Fibroblast of the aortic adventitia (primary cell): ENCODE measurements around the gene TSPAN18. TPM values are rescaled to one million over a fixed set of nuclear protein-coding genes. Genes with fewer than 3 reads are reported as not detected.

ENCODE experiments used
- DNase-seq: peaks from one replicate; pipeline ENCODE4 v3.0.0-alpha.2; 2010; ENCODE audit warnings: low read depth
- H3K4me3 ChIP-seq: 2 replicates; pipeline ENCODE4 v1.5.1; 2011; ENCODE audit warnings: low read depth, mild to moderate bottlenecking, control low read depth, low read length, moderate library complexity
- total RNA-seq: library from RNA; depleted of rRNA; stranded (reverse); fragments of >200 nt; gene quantifications from 2 replicates; pipeline ENCODE4 v1.2.3, GENCODE V29; 2012; ENCODE audit warnings: low replicate concordance
- TF ChIP-seq, protein P1 (sequence below): IDR thresholded peaks from 2 replicates; pipeline ENCODE4 v1.5.1; 2011; ENCODE audit warnings: mild to moderate bottlenecking, low read length, control low read depth, inconsistent platforms; ENCODE audit not compliant: insufficient read depth

TSPAN18 gene
- total RNA-seq, 1 donor, result under 0.01 TPM

DNA sequence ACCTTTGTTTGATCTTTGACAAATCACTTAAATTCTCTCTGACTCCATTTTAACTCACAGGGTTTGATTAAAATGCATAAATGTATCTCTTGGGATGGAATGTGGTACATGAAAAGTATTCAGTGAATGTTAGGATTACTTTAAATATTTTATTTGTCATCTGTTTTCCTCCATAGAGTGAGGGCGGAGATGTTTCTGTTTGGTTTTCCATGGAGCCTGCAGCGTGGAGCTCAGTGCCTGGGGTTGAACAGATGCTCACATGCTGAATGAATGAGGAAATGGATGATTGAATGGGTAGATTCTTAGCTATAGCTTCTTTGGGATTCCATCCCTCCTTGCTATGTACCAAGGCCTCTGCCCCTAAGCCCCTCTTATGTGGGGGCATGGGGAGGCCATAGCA is 10.0 kb downstream of the TSPAN18 start:
- TF ChIP-seq, protein P1, sequence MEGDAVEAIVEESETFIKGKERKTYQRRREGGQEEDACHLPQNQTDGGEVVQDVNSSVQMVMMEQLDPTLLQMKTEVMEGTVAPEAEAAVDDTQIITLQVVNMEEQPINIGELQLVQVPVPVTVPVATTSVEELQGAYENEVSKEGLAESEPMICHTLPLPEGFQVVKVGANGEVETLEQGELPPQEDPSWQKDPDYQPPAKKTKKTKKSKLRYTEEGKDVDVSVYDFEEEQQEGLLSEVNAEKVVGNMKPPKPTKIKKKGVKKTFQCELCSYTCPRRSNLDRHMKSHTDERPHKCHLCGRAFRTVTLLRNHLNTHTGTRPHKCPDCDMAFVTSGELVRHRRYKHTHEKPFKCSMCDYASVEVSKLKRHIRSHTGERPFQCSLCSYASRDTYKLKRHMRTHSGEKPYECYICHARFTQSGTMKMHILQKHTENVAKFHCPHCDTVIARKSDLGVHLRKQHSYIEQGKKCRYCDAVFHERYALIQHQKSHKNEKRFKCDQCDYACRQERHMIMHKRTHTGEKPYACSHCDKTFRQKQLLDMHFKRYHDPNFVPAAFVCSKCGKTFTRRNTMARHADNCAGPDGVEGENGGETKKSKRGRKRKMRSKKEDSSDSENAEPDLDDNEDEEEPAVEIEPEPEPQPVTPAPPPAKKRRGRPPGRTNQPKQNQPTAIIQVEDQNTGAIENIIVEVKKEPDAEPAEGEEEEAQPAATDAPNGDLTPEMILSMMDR, result no peak
- DNase-seq, result no peak
- no peak overlapping the region for H3K4me3 ChIP-seq

DNA sequence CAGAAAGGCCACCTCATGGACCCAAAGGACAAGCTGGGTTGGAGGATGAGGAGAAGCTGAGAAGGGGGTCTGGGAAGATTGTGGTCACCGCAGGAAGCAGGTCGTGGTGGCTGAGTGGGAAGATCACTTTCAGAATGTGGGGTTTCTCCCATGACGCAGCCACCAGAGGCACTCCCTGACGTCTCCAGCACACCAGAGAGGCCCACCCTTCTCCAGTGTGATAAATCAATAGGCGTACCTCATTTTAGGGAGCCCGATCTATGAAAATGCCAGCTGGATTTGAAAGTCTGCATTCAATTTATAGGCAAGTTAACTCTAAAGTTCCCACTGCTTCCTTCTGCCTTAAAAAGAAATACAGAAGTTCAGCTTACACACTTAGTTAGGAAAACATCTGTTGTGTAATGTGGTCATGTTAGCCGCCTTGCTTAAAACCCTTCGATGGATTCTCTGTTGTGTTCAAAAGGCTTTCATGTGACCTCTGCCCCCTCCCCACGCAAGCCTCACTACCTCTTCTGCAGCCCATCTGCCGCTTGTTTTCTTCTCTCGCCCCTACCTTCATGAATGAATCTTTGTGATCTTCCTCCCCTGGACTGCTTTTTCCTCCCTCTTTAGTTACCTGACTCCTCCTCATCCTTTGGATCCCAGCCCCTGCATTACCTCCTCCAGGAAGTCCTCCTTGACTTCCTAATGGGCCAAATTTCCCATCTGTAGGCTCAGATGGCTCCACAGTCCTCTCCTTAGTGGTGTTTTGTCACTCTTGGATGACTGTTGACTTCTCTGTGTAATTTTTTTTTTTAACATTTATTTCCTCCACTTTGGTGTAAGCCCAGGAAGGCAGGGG is 10.7 kb downstream of the TSPAN18 start:
- H3K4me3 ChIP-seq, result no peak overlapping the region
- DNase-seq, result no peak
- TF ChIP-seq, protein P1, result no peak

DNA sequence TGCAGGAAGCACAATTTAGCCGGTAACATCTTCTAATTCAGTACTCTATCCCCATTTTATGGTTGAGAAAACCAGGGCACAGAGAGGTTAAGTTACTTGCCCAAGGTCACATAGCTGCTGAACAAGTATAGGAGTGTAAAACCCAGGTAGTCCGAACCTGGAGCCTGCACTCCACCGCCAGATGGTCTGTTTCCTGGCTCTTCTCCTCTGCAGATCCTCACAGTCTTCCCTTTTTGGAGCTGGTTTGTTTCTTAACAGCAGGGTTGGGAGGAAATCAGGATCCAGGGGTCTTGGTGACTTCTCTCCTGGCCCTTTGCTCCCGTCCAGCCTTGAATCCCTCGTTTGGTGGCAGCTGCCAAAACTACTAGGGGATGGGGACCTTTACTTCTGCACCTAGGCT is 12.0 kb downstream of the TSPAN18 start:
- TF ChIP-seq, protein P1, result no peak
- no peak overlapping the region for H3K4me3 ChIP-seq

DNA sequence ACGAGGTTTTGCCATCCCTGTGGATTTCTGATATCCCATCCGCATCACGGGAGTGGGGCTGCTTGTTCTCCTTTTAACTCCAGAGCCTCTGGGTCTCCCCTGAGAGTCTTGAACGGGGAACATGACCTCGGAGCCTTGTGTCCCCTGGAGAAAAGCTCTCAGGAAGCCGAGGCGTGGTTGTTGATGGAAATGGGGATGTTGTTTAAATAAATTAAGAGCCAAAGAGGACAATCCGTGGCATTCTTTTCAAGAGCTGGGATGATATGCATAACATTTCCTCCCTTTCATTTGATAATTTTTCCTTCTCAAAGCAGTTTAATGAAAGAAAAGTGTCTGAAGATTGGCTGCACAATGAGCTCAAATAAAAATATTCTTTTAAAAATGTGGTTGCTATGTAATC is 14.2 kb downstream of the TSPAN18 start:
- DNase-seq, result no peak
- TF ChIP-seq, protein P1, result no peak
- H3K4me3 ChIP-seq, result no peak overlapping the region

More for the DNA sequence above, 12.0 kb downstream of the TSPAN18 start:
- DNase-seq, result no peak

DNA sequence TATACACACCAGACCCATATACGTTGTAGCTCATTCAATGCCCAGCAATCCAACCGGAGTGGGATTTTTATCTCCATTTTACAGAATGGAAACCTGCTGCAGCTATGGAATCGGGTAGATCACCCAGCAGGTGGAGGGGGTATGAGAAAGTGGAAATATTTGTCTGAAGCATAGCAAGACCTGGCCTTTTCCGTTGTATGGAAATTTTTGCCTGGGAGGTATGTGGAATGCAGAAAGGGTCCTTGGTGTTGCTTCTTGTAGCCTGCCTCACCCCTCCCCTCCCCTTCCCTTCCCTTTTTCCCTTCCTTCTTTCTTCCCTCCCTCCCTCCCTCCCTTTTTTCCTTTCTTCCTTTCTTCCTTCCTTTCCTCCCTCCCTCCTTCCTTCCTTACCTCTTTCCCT is 15.2 kb downstream of the TSPAN18 start:
- no peak for DNase-seq
- TF ChIP-seq, protein P1, result no peak
- no peak overlapping the region for H3K4me3 ChIP-seq

DNA sequence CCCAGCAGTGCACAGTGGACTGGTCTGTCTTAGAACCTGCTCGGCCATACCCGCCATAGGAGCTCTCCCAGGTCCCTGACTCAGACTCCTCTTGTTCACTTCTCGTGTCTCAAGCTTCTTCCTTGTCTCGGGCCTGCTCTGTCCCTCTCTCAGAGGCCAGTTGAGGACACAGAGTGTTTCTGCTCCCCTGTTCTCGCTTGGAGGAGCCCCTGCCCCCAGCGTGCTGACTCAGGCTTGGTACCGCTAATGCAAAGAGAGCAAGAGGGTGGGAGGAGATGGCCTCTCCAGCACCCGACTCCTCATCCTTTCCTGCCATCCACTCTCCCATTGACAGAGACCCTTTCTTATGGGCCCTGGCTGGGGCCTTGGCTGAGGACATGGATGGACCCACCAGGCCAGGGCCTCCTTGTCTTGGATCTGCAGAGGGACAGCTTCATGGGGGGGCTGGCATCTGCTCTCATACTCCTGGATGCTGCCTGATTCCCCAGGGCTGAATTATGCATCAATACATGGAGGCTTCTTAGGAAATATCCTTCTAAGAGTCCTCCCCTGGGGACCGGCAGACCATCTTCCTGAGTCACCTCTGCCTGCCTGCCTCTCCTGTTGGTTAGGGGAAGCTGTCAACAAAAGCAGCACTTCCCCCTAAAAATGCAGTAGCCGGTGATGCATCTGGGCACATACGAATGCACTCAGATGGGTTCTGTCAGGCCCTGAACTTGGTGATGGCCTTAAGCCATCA is 15.9 kb downstream of the TSPAN18 start:
- TF ChIP-seq, protein P1, result no peak
- no peak for DNase-seq
- H3K4me3 ChIP-seq, result no peak overlapping the region
